ENCODE results near the gene ITLN2.

DNA sequence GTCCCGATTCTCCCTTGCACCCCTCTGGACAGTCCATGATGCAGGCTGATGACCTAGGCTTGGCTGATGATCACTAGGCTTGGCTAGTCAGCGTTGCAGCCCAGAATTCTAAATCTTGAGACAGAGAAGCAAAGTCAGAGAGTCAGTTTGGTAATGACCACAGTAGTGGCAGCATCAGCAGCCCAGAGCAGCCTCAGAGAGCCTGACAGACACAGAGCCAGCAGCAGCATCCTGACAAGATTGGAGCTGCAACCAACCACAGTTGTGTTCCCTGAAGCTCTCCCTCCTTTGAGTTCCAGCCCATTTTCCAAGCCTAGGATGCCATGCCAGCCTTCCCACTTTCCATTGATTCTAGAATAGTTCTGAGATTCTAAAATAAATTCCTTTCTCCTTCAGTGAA, 52.8 kb downstream of the ITLN2 start:
- TF ChIP-seq ZNF155 (tag by site-specific recombination; IDR thresholded peaks at IDR 0.05), result no peak
- TF ChIP-seq TRIM28 (IDR thresholded peaks at IDR 0.05; ENCODE audit: borderline replicate concordance, low read length), result no peak
- no peak for TF ChIP-seq ZNF561 (tag by site-specific recombination; IDR thresholded peaks at IDR 0.05; ENCODE audit: borderline replicate concordance)
- no peak for TF ChIP-seq ZFP69B (tag by site-specific recombination; IDR thresholded peaks at IDR 0.05)
- TF ChIP-seq, protein P1, sequence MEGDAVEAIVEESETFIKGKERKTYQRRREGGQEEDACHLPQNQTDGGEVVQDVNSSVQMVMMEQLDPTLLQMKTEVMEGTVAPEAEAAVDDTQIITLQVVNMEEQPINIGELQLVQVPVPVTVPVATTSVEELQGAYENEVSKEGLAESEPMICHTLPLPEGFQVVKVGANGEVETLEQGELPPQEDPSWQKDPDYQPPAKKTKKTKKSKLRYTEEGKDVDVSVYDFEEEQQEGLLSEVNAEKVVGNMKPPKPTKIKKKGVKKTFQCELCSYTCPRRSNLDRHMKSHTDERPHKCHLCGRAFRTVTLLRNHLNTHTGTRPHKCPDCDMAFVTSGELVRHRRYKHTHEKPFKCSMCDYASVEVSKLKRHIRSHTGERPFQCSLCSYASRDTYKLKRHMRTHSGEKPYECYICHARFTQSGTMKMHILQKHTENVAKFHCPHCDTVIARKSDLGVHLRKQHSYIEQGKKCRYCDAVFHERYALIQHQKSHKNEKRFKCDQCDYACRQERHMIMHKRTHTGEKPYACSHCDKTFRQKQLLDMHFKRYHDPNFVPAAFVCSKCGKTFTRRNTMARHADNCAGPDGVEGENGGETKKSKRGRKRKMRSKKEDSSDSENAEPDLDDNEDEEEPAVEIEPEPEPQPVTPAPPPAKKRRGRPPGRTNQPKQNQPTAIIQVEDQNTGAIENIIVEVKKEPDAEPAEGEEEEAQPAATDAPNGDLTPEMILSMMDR (tag by site-specific recombination; IDR thresholded peaks at IDR 0.05), result no peak
- TF ChIP-seq, protein P2, sequence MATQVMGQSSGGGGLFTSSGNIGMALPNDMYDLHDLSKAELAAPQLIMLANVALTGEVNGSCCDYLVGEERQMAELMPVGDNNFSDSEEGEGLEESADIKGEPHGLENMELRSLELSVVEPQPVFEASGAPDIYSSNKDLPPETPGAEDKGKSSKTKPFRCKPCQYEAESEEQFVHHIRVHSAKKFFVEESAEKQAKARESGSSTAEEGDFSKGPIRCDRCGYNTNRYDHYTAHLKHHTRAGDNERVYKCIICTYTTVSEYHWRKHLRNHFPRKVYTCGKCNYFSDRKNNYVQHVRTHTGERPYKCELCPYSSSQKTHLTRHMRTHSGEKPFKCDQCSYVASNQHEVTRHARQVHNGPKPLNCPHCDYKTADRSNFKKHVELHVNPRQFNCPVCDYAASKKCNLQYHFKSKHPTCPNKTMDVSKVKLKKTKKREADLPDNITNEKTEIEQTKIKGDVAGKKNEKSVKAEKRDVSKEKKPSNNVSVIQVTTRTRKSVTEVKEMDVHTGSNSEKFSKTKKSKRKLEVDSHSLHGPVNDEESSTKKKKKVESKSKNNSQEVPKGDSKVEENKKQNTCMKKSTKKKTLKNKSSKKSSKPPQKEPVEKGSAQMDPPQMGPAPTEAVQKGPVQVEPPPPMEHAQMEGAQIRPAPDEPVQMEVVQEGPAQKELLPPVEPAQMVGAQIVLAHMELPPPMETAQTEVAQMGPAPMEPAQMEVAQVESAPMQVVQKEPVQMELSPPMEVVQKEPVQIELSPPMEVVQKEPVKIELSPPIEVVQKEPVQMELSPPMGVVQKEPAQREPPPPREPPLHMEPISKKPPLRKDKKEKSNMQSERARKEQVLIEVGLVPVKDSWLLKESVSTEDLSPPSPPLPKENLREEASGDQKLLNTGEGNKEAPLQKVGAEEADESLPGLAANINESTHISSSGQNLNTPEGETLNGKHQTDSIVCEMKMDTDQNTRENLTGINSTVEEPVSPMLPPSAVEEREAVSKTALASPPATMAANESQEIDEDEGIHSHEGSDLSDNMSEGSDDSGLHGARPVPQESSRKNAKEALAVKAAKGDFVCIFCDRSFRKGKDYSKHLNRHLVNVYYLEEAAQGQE (tag by site-specific recombination; IDR thresholded peaks at IDR 0.05), result no peak
